GM23338 (cell line): ENCODE data around the gene SAMHD1. TPM values are rescaled to one million over a fixed set of nuclear protein-coding genes. Genes with fewer than 3 reads are reported as not detected.

Experiments used
- ATAC-seq: fragments of 200-7000 bp; cut with Tn5 transposase; 3 replicates; pipeline ENCODE4 v1.9.1; 2020
- DNase-seq: peaks from one replicate; pipeline ENCODE4 v3.0.0-alpha.2; 2015; ENCODE audit warnings: low spot score
- H2AFZ ChIP-seq: fragments of 200-600 bp; sonication (generic); 2 replicates; pipeline ENCODE4 v1.8.0; 2016; ENCODE audit warnings: antibody characterized with exemption, mild to moderate bottlenecking, moderate library complexity
- H3F3A ChIP-seq: fragments of 200-600 bp; sonication (generic); replicated peaks from 2 replicates; pipeline ENCODE4 v1.8.0; 2017; ENCODE audit warnings: antibody characterized with exemption, mixed run types, low read depth
- H3K27ac ChIP-seq: fragments of 200-600 bp; sonication (generic); 2 replicates; pipeline ENCODE4 v1.6.1; 2016; ENCODE audit warnings: low read depth
- H3K27me3 ChIP-seq: fragments of 200-600 bp; sonication (generic); 2 replicates; pipeline ENCODE4 v1.8.0; 2016; ENCODE audit warnings: mild to moderate bottlenecking, mixed run types, moderate library complexity; ENCODE audit not compliant: insufficient read depth
- H3K36me3 ChIP-seq: fragments of 200-600 bp; sonication (generic); 2 replicates; pipeline ENCODE4 v1.8.0; 2016; ENCODE audit warnings: mild to moderate bottlenecking; ENCODE audit not compliant: insufficient read depth
- H3K4me1 ChIP-seq: fragments of 200-600 bp; sonication (generic); 2 replicates; pipeline ENCODE4 v1.8.0; 2016; ENCODE audit warnings: mild to moderate bottlenecking, moderate library complexity; ENCODE audit not compliant: insufficient read depth
- H3K4me2 ChIP-seq: fragments of 200-600 bp; sonication (generic); 2 replicates; pipeline ENCODE4 v1.7.1; 2017; ENCODE audit warnings: mixed run types
- H3K4me3 ChIP-seq: fragments of 200-600 bp; sonication (generic); 2 replicates; pipeline ENCODE4 v1.6.1; 2016; ENCODE audit warnings: mixed run types
- H3K79me2 ChIP-seq: fragments of 200-600 bp; sonication (generic); replicated peaks from 2 replicates; pipeline ENCODE4 v1.8.0; 2017; ENCODE audit warnings: mild to moderate bottlenecking; ENCODE audit not compliant: insufficient read depth
- H3K9me2 ChIP-seq: fragments of 200-600 bp; sonication (generic); 2 replicates; pipeline ENCODE4 v1.8.0; 2017; ENCODE audit not compliant: insufficient read depth
- H4K20me1 ChIP-seq: fragments of 200-600 bp; sonication (generic); replicated peaks from 2 replicates; pipeline ENCODE4 v1.8.0; 2017; ENCODE audit warnings: mild to moderate bottlenecking; ENCODE audit not compliant: insufficient read depth
- H3K27ac Mint-ChIP-seq: 2 replicates; pipeline ENCODE4 v1.8.0; 2020; ENCODE audit warnings: inconsistent platforms, mild to moderate bottlenecking, moderate library complexity, mixed read lengths
- H3K27me3 Mint-ChIP-seq: 3 replicates; pipeline ENCODE4 v1.8.0; 2022; ENCODE audit warnings: low read depth, mild to moderate bottlenecking, moderate library complexity, mixed read lengths, inconsistent platforms; ENCODE audit not compliant: insufficient read depth, poor library complexity
- H3K36me3 Mint-ChIP-seq: 3 replicates; pipeline ENCODE4 v1.8.0; 2021; ENCODE audit warnings: low read depth, mild to moderate bottlenecking, inconsistent platforms, moderate library complexity, mixed read lengths
- H3K4me1 Mint-ChIP-seq: 3 replicates; pipeline ENCODE4 v1.8.0; 2020; ENCODE audit warnings: mild to moderate bottlenecking, inconsistent platforms, mixed read lengths
- H3K4me3 Mint-ChIP-seq: 3 replicates; pipeline ENCODE4 v1.8.0; 2021; ENCODE audit warnings: moderate library complexity, mild to moderate bottlenecking, inconsistent platforms, mixed read lengths
- H3K9me3 Mint-ChIP-seq: 3 replicates; pipeline ENCODE4 v1.8.0; 2020; ENCODE audit warnings: moderate library complexity, mild to moderate bottlenecking, inconsistent platforms, mixed read lengths
- CREB1 ChIP-seq: fragments of 250-450 bp; sonication (Bioruptor Pico); IDR thresholded peaks from 2 replicates; pipeline ENCODE4 v1.5.0; 2020; ENCODE audit warnings: low read depth, mild to moderate bottlenecking, moderate library complexity
- CTCF ChIP-seq, 2 experiments: fragments of 200-600 bp in 1 of 2; sonication (generic) in 1 of 2; conservative IDR thresholded peaks; 2 replicates each; pipeline versions ENCODE4 v1.5.1 to v1.6.1; 2016 to 2017; ENCODE audit warnings: antibody characterized with exemption in 2 of 2, low read depth in 2 of 2, mild to moderate bottlenecking in 2 of 2, moderate library complexity in 1 of 2
- EZH2 ChIP-seq: fragments of 200-600 bp; sonication (generic); IDR thresholded peaks from one replicate; pipeline ENCODE4 v1.8.0; 2017; ENCODE audit warnings: antibody characterized with exemption, mild to moderate bottlenecking, low read depth; ENCODE audit not compliant: unreplicated experiment
- JUNB ChIP-seq: IDR thresholded peaks from one replicate; pipeline ENCODE4 v1.6.1; 2016; ENCODE audit warnings: antibody characterized with exemption; ENCODE audit not compliant: unreplicated experiment
- STAT1 ChIP-seq: IDR thresholded peaks from one replicate; pipeline ENCODE4 v1.6.1; 2016; ENCODE audit warnings: antibody characterized with exemption; ENCODE audit not compliant: unreplicated experiment
- ZNF114 ChIP-seq: fragments of 250-450 bp; sonication (Bioruptor Pico); IDR thresholded peaks from 2 replicates; pipeline ENCODE4 v1.5.0; 2020; ENCODE audit warnings: mild to moderate bottlenecking, moderate library complexity
- ZNF331 ChIP-seq: fragments of 250-450 bp; sonication (Bioruptor Pico); IDR thresholded peaks from 2 replicates; pipeline ENCODE4 v1.5.0; 2020; ENCODE audit warnings: low read depth, mild to moderate bottlenecking, moderate library complexity
- polyA plus RNA-seq: library from polyadenylated mRNA; unstranded; fragments of >200 nt; fragmentation: Nextera tagmentation; extraction: Ambion mirVana; gene quantifications from 2 replicates; pipeline ENCODE4 v1.2.1, GENCODE V29; 2016
- total RNA-seq: library from RNA; depleted of rRNA; stranded (reverse); fragments of >200 nt; shearing (Covaris generic); gene quantifications from 2 replicates; pipeline ENCODE4 v1.2.3, GENCODE V29; 2014
- TF ChIP-seq, protein P1 (sequence below): fragments of 250-450 bp; sonication (Bioruptor Pico); IDR thresholded peaks from 2 replicates; pipeline ENCODE4 v1.5.0; 2020; ENCODE audit warnings: mild to moderate bottlenecking, moderate library complexity
- TF ChIP-seq, protein P2 (sequence below): IDR thresholded peaks from 2 replicates; pipeline ENCODE4 v1.6.1; 2016; ENCODE audit warnings: antibody characterized with exemption

Gene SAMHD1
- total and polyA plus RNA-seq, 2 experiments from 2014 or later: 21.9 to 45.4 TPM

DNA sequence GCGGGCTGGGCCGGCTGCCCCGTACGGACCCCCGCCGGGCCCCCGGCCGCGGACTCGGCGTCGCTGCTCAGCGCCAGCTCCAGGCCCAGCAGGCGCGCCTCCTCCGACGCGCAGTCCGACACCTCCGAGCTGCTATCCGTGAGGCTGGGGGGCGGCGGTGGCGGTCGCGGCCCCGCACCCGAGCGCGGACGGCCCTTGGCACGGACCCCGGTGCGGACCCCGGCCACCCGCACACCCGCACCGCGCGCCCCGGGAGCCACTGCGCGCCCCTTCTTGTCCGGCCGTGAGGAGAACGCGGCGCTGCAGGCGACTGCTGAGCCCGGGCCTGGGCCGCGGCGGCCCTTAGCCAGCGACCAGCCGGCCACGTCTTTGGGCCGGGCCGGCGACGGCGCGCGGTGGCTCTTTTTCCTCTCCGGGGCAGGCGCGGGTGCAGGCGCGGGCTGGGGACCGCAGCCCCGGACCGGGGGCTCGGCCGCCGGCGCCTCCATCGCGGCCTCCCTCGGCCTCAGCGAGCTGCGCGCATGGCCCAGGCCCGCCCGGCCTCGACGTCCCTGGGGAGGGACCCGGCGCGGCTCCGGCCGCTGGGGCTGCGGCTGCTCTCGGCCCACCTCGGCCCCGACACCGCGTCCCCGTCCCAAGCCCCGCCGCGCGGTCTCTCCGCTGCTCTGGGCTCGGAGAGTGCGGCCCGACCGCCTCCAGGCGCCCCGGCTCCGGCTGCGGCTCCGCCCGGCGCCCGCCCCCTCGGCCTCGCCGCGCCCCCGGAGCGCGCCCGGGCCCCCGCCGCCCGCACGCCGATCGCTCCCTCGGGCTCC is 88.4 kb downstream of the SAMHD1 start:
- peaks cover 49% of the 10 kb centered on the region for H3K4me1 Mint-ChIP-seq
- DNase-seq (peak; percentile 43), ATAC-seq (no peak; the same call in 2 of the 3 replicates)
- Histone ChIP-seq H3K27me3 (peaks cover 25% of the 10 kb centered on the region), H3K27ac (no peak overlapping the region), H3K4me1 (peaks cover 22% of the 10 kb centered on the region), H3K36me3 (no peaks in the 10 kb centered on the region), H3F3A (no peaks in the 10 kb centered on the region), H3K79me2 (peaks cover 24% of the 10 kb centered on the region), H3K4me2 (peak overlapping the region; percentile 92; the same call in 1 of the 2 replicates), H2AFZ (no peak overlapping the region), H3K9me2 (no peaks in the 10 kb centered on the region), H3K4me3 (peak overlapping the region; percentile 73), H4K20me1 (peaks cover 10% of the 10 kb centered on the region)
- TF ChIP-seq, protein P1, sequence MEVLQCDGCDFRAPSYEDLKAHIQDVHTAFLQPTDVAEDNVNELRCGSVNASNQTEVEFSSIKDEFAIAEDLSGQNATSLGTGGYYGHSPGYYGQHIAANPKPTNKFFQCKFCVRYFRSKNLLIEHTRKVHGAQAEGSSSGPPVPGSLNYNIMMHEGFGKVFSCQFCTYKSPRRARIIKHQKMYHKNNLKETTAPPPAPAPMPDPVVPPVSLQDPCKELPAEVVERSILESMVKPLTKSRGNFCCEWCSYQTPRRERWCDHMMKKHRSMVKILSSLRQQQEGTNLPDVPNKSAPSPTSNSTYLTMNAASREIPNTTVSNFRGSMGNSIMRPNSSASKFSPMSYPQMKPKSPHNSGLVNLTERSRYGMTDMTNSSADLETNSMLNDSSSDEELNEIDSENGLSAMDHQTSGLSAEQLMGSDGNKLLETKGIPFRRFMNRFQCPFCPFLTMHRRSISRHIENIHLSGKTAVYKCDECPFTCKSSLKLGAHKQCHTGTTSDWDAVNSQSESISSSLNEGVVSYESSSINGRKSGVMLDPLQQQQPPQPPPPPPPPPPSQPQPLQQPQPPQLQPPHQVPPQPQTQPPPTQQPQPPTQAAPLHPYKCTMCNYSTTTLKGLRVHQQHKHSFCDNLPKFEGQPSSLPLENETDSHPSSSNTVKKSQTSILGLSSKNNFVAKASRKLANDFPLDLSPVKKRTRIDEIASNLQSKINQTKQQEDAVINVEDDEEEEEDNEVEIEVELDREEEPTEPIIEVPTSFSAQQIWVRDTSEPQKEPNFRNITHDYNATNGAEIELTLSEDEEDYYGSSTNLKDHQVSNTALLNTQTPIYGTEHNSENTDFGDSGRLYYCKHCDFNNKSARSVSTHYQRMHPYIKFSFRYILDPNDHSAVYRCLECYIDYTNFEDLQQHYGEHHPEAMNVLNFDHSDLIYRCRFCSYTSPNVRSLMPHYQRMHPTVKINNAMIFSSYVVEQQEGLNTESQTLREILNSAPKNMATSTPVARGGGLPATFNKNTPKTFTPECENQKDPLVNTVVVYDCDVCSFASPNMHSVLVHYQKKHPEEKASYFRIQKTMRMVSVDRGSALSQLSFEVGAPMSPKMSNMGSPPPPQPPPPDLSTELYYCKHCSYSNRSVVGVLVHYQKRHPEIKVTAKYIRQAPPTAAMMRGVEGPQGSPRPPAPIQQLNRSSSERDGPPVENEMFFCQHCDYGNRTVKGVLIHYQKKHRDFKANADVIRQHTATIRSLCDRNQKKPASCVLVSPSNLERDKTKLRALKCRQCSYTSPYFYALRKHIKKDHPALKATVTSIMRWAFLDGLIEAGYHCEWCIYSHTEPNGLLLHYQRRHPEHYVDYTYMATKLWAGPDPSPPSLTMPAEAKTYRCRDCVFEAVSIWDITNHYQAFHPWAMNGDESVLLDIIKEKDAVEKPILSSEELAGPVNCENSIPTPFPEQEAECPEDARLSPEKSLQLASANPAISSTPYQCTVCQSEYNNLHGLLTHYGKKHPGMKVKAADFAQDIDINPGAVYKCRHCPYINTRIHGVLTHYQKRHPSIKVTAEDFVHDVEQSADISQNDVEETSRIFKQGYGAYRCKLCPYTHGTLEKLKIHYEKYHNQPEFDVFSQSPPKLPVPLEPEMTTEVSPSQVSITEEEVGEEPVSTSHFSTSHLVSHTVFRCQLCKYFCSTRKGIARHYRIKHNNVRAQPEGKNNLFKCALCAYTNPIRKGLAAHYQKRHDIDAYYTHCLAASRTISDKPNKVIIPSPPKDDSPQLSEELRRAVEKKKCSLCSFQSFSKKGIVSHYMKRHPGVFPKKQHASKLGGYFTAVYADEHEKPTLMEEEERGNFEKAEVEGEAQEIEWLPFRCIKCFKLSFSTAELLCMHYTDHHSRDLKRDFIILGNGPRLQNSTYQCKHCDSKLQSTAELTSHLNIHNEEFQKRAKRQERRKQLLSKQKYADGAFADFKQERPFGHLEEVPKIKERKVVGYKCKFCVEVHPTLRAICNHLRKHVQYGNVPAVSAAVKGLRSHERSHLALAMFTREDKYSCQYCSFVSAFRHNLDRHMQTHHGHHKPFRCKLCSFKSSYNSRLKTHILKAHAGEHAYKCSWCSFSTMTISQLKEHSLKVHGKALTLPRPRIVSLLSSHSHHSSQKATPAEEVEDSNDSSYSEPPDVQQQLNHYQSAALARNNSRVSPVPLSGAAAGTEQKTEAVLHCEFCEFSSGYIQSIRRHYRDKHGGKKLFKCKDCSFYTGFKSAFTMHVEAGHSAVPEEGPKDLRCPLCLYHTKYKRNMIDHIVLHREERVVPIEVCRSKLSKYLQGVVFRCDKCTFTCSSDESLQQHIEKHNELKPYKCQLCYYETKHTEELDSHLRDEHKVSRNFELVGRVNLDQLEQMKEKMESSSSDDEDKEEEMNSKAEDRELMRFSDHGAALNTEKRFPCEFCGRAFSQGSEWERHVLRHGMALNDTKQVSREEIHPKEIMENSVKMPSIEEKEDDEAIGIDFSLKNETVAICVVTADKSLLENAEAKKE (CRISPR knock-in tag): no peak
- TF ChIP-seq EZH2 (no peak), JUNB (no peak), CREB1 (no peak), ZNF331 (CRISPR knock-in tag) (no peak), STAT1 (no peak), CTCF (conservative IDR thresholded peaks at IDR 0.05; ENCODE audit: low read depth in 2 of 2) (no peak), ZNF114 (no peak)
- TF ChIP-seq, protein P2, sequence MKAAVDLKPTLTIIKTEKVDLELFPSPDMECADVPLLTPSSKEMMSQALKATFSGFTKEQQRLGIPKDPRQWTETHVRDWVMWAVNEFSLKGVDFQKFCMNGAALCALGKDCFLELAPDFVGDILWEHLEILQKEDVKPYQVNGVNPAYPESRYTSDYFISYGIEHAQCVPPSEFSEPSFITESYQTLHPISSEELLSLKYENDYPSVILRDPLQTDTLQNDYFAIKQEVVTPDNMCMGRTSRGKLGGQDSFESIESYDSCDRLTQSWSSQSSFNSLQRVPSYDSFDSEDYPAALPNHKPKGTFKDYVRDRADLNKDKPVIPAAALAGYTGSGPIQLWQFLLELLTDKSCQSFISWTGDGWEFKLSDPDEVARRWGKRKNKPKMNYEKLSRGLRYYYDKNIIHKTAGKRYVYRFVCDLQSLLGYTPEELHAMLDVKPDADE: no peak
- H3K9me3 Mint-ChIP-seq: no peaks in the 10 kb centered on the region
- H3K4me3 Mint-ChIP-seq: no peak overlapping the region
- H3K36me3 Mint-ChIP-seq: peaks cover 4% of the 10 kb centered on the region; the same call in 1 of the 3 replicates
- H3K27me3 Mint-ChIP-seq: peaks cover 26% of the 10 kb centered on the region
- no peak overlapping the region for H3K27ac Mint-ChIP-seq
